H9 (cell line): ENCODE data around the gene TXNL4A. TPM values are rescaled to one million over a fixed set of nuclear protein-coding genes. Genes with fewer than 3 reads are reported as not detected.

ENCODE experiments used
- DNase-seq: peaks from one replicate; pipeline ENCODE4 v3.0.0-alpha.2; 2017
- H2AFZ ChIP-seq: one replicate; pipeline ENCODE4 v1.6.1; 2013; ENCODE audit warnings: mild to moderate bottlenecking, low read length, control low read depth, moderate library complexity
- H2AK5ac ChIP-seq: 2 replicates; pipeline ENCODE4 v1.6.1; 2013; ENCODE audit warnings: low read length, control low read depth, mixed read lengths; ENCODE audit not compliant: insufficient read length
- H2BK120ac ChIP-seq: one replicate; pipeline ENCODE4 v1.6.1; 2013; ENCODE audit warnings: low read depth, mild to moderate bottlenecking, low read length, control low read depth, inconsistent platforms; ENCODE audit not compliant: poor library complexity, severe bottlenecking
- H2BK12ac ChIP-seq: 2 replicates; pipeline ENCODE4 v1.6.1; 2013; ENCODE audit warnings: low read length, control low read depth, mixed read lengths, low read depth; ENCODE audit not compliant: insufficient read length
- H2BK15ac ChIP-seq: 2 replicates; pipeline ENCODE4 v1.6.1; 2013; ENCODE audit warnings: low read depth, low read length, control low read depth
- H2BK20ac ChIP-seq: one replicate; pipeline ENCODE4 v1.6.1; 2013; ENCODE audit warnings: low read depth, mild to moderate bottlenecking, low read length, control low read depth, inconsistent platforms; ENCODE audit not compliant: poor library complexity, severe bottlenecking
- H2BK5ac ChIP-seq: 2 replicates; pipeline ENCODE4 v1.6.1; 2013; ENCODE audit warnings: low read length, control low read depth, mixed read lengths; ENCODE audit not compliant: insufficient read length
- H3K14ac ChIP-seq: 2 replicates; pipeline ENCODE4 v1.6.1; 2013; ENCODE audit warnings: low read length, control low read depth; ENCODE audit not compliant: insufficient read depth
- H3K18ac ChIP-seq: 2 replicates; pipeline ENCODE4 v1.6.1; 2013; ENCODE audit warnings: low read depth, mild to moderate bottlenecking, mixed read lengths, low read length, control low read depth; ENCODE audit not compliant: insufficient read length
- H3K23ac ChIP-seq: 2 replicates; pipeline ENCODE4 v1.6.1; 2013; ENCODE audit warnings: low read length, control low read depth, mixed read lengths, low read depth; ENCODE audit not compliant: insufficient read length
- H3K23me2 ChIP-seq: 2 replicates; pipeline ENCODE4 v1.6.1; 2013; ENCODE audit warnings: low read depth, mild to moderate bottlenecking, mixed read lengths, low read length, control low read depth; ENCODE audit not compliant: insufficient read length, poor library complexity, severe bottlenecking
- H3K27ac ChIP-seq: 2 replicates; pipeline ENCODE4 v1.5.1; 2013; ENCODE audit warnings: low read length, control low read depth, mixed read lengths, low read depth; ENCODE audit not compliant: insufficient read length
- H3K27me3 ChIP-seq: 2 replicates; pipeline ENCODE4 v1.6.1; 2013; ENCODE audit warnings: low read length, control low read depth, inconsistent platforms; ENCODE audit not compliant: insufficient read depth
- H3K4ac ChIP-seq: 2 replicates; pipeline ENCODE4 v1.6.1; 2013; ENCODE audit warnings: low read depth, mild to moderate bottlenecking, control low read depth, inconsistent platforms, low read length, moderate library complexity
- H3K4me1 ChIP-seq: 2 replicates; pipeline ENCODE4 v1.6.1; 2013; ENCODE audit warnings: low read length, control low read depth, inconsistent platforms; ENCODE audit not compliant: insufficient read depth
- H3K4me2 ChIP-seq: 2 replicates; pipeline ENCODE4 v1.6.1; 2013; ENCODE audit warnings: low read length, control low read depth, mixed read lengths; ENCODE audit not compliant: insufficient read length, insufficient read depth
- H3K56ac ChIP-seq: 2 replicates; pipeline ENCODE4 v1.6.1; 2013; ENCODE audit warnings: low read depth, mild to moderate bottlenecking, mixed read lengths, low read length, control low read depth; ENCODE audit not compliant: insufficient read length
- H3K79me1 ChIP-seq: 2 replicates; pipeline ENCODE4 v1.6.1; 2013; ENCODE audit warnings: low read depth, mild to moderate bottlenecking, moderate library complexity, low read length, control low read depth, inconsistent platforms; ENCODE audit not compliant: insufficient read depth, poor library complexity, severe bottlenecking
- H3K79me2 ChIP-seq: 2 replicates; pipeline ENCODE4 v1.6.1; 2013; ENCODE audit warnings: low read length, control low read depth, inconsistent platforms; ENCODE audit not compliant: insufficient read depth
- H3K9ac ChIP-seq: 2 replicates; pipeline ENCODE4 v1.6.1; 2013; ENCODE audit warnings: low read length, control low read depth, mixed read lengths; ENCODE audit not compliant: insufficient read length; ENCODE audit errors: extremely low read depth
- H3K9me3 ChIP-seq: one replicate; pipeline ENCODE4 v1.6.1; 2013; ENCODE audit warnings: low read depth, low read length, inconsistent platforms; ENCODE audit not compliant: control insufficient read depth
- H3T11ph ChIP-seq: one replicate; pipeline ENCODE4 v1.6.1; 2013; ENCODE audit warnings: mild to moderate bottlenecking, low read length, control low read depth, inconsistent platforms
- H4K20me1 ChIP-seq: one replicate; pipeline ENCODE4 v1.6.1; 2013; ENCODE audit not compliant: control insufficient read depth, insufficient read length, insufficient read depth
- H4K5ac ChIP-seq: 2 replicates; pipeline ENCODE4 v1.6.1; 2013; ENCODE audit warnings: low read depth, mild to moderate bottlenecking, mixed read lengths, low read length, control low read depth; ENCODE audit not compliant: insufficient read length
- H4K8ac ChIP-seq: replicated peaks from 2 replicates; pipeline ENCODE4 v1.6.1; 2013; ENCODE audit warnings: low read length, control low read depth, mixed read lengths, low read depth; ENCODE audit not compliant: insufficient read length
- H4K91ac ChIP-seq: 2 replicates; pipeline ENCODE4 v1.6.1; 2013; ENCODE audit warnings: low read depth, mild to moderate bottlenecking, moderate library complexity, mixed read lengths, low read length, control low read depth; ENCODE audit not compliant: insufficient read length
- H3K27ac Mint-ChIP-seq, 3 experiments: 2 replicates in 2 of 3; 3 replicates in 1 of 3; pipeline ENCODE4 v1.8.0; 2020 to 2021; ENCODE audit warnings: mixed read lengths in 3 of 3, mild to moderate bottlenecking in 1 of 3, moderate library complexity in 1 of 3
- H3K27me3 Mint-ChIP-seq: 2 replicates; pipeline ENCODE4 v1.8.0; 2021; ENCODE audit warnings: low read depth, mild to moderate bottlenecking, moderate library complexity, mixed read lengths
- H3K36me3 Mint-ChIP-seq, 3 experiments: 2 replicates in 2 of 3; 3 replicates in 1 of 3; pipeline ENCODE4 v1.8.0; 2020 to 2021; ENCODE audit warnings: low read depth in 3 of 3, mixed read lengths in 3 of 3; ENCODE audit not compliant: insufficient read depth in 1 of 3
- H3K4me1 Mint-ChIP-seq, 2 experiments: 2 replicates each; pipeline ENCODE4 v1.8.0; 2020; ENCODE audit warnings: mixed read lengths in 2 of 2
- H3K4me3 Mint-ChIP-seq, 2 experiments: 2 replicates in 1 of 2; 3 replicates in 1 of 2; pipeline ENCODE4 v1.8.0; 2020 to 2021; ENCODE audit warnings: mild to moderate bottlenecking in 2 of 2, mixed read lengths in 2 of 2, moderate library complexity in 1 of 2
- H3K9me3 Mint-ChIP-seq, 2 experiments: 2 replicates in 1 of 2; 3 replicates in 1 of 2; pipeline ENCODE4 v1.8.0; 2020; ENCODE audit warnings: mild to moderate bottlenecking in 2 of 2, mixed read lengths in 2 of 2, moderate library complexity in 1 of 2
- CTCF ChIP-seq: fragments of 200-600 bp; sonication (generic); conservative IDR thresholded peaks from 3 replicates; pipeline ENCODE4 v1.8.0; 2021; ENCODE audit warnings: antibody characterized with exemption, mild to moderate bottlenecking
- WGBS: extraction: QIAGEN DNeasy Blood & Tissue Kit; methylation state at CpG from one replicate; pipeline ENCODE4 v1.1.7; 2013; ENCODE audit warnings: missing lambda C conversion rate, low lambda C conversion rate, mixed read lengths; ENCODE audit not compliant: insufficient read length; ENCODE audit errors: extremely low coverage; 5-methylcytosine and 5-hydroxymethylcytosine counted together
- total RNA-seq: library from RNA; stranded (reverse); gene quantifications from 2 replicates; pipeline ENCODE4 v1.2.1, GENCODE V29; 2021

Gene TXNL4A
- total RNA-seq, 1 experiment from 2014 or later, result 163 TPM

- H3K4me2 ChIP-seq, result no peak overlapping the region
- no peaks in the 10 kb centered on the region for H3K23me2 ChIP-seq
- H3K27ac ChIP-seq, result no peak overlapping the region
- no peak for TF ChIP-seq CTCF
- no peak overlapping the region for H2BK15ac ChIP-seq
- H2AK5ac ChIP-seq, result no peak overlapping the region
- no peaks in the 10 kb centered on the region for H3K79me1 ChIP-seq
- no peak overlapping the region for H4K8ac ChIP-seq
- H3K4me3 Mint-ChIP-seq, result no peak overlapping the region
- DNase-seq, result peak; percentile 25
- H4K91ac ChIP-seq, result no peak overlapping the region
- no peaks in the 10 kb centered on the region for H3K79me2 ChIP-seq
- H2BK12ac ChIP-seq, result no peak overlapping the region
- no peak overlapping the region for H3K14ac ChIP-seq
- H4K5ac ChIP-seq, result no peak overlapping the region
- H3K4me1 Mint-ChIP-seq, result peaks cover 7 to 17% of the 10 kb centered on the region in 2 experiments
- peak overlapping the region in 1 of 3 experiments; percentile 44; a peak in 1 of 7 replicates for H3K27ac Mint-ChIP-seq
- peaks cover under 1% of the 10 kb centered on the region for H3K27me3 Mint-ChIP-seq
- H2BK5ac ChIP-seq, result no peak overlapping the region
- H3K9me3 Mint-ChIP-seq, result no peaks in the 10 kb centered on the region; a peak in 1 of 5 replicates
- no peak overlapping the region for H3K4ac ChIP-seq
- H3K9me3 ChIP-seq, result no peaks in the 10 kb centered on the region
- H3T11ph ChIP-seq, result no peak overlapping the region
- no peak overlapping the region for H3K9ac ChIP-seq
- no peaks in the 10 kb centered on the region for H4K20me1 ChIP-seq
- H3K36me3 Mint-ChIP-seq, result peaks cover 0 to 16% (median 4%) of the 10 kb centered on the region in 3 experiments; a peak in 5 of 7 replicates
- no peak overlapping the region for H3K18ac ChIP-seq
- no CpG with 5 or more reads among the region's 31 CpGs for WGBS
- H2AFZ ChIP-seq, result no peak overlapping the region
- no peak overlapping the region for H3K23ac ChIP-seq
- H3K4me1 ChIP-seq, result no peaks in the 10 kb centered on the region
- H2BK20ac ChIP-seq, result no peak overlapping the region
- no peak overlapping the region for H3K56ac ChIP-seq
- H3K27me3 ChIP-seq, result no peaks in the 10 kb centered on the region
- no peak overlapping the region for H2BK120ac ChIP-seq
Observed at GRCh38 chr18:79942786-79943607, 45.4 kb downstream of the TXNL4A start.
